ENCODE data around the gene HIVEP3. TPM values are rescaled to one million over a fixed set of nuclear protein-coding genes. Genes with fewer than 3 reads are reported as not detected.

The HIVEP3 gene
- total and polyA plus RNA-seq, 11 donors: 3.2 to 11.9 (median 5.0) TPM

- DNase-seq (peak in 1 of 5 donors; percentile 40), ATAC-seq (peak in 3 of 4 donors; percentile 5 to 23 (median 14))
- Histone ChIP-seq H3K4me1 (peaks cover 0 to 66% (median 17%) of the 10 kb centered on the region in 12 donors), H3K36me3 (no peaks in the 10 kb centered on the region), H3K27ac (peak overlapping the region in 9 of 12 donors; percentile 27 to 77 (median 57)), H3K9me3 (no peaks in the 10 kb centered on the region), H3K4me3 (peak overlapping the region; percentile 44 to 80 (median 64)), H3K27me3 (no peaks in the 10 kb centered on the region)
- TF ChIP-seq POLR2A (IDR thresholded peaks at IDR 0.05) (no peak), CTCF (IDR thresholded peaks at IDR 0.05) (no peak)
- WGBS, 4 donors: 2 to 4% (median 3%) methylated on average over 24 to 44 of the region's 44 CpGs
- intact Hi-C loops (cut with DNase I): loop anchor here in 2 of 10 donors (5.0 to 10.0 kb wide), 3 partner anchors 61 to 373 kb away; no protein-coding TSS in a partner anchor
These were observed 257.2 kb downstream of the HIVEP3 start for GRCh38 chr1:41661428-41662060.

GRCh38 chr1:41660570-41661427 lies 257.9 kb downstream of the HIVEP3 start:
- TF ChIP-seq POLR2A (IDR thresholded peaks at IDR 0.05) (no peak), CTCF (IDR thresholded peaks at IDR 0.05) (no peak)
- no peak overlapping the region for H3K27ac ChIP-seq
- intact Hi-C loops (cut with DNase I): loop anchor here in 2 of 10 donors (5.0 to 10.0 kb wide), 3 partner anchors 62 to 374 kb away; no protein-coding TSS in a partner anchor

GRCh38 chr1:41659903-41660302 lies 258.8 kb downstream of the HIVEP3 start:
- no peak for ATAC-seq
- TF ChIP-seq POLR2A (IDR thresholded peaks at IDR 0.05) (no peak), CTCF (IDR thresholded peaks at IDR 0.05) (no peak)
- no peak for DNase-seq
- Histone ChIP-seq H3K27ac (no peak overlapping the region), H3K36me3 (no peaks in the 10 kb centered on the region), H3K27me3 (no peaks in the 10 kb centered on the region), H3K4me3 (no peak overlapping the region), H3K4me1 (peaks cover 0 to 70% (median 13%) of the 10 kb centered on the region in 12 donors), H3K9me3 (no peaks in the 10 kb centered on the region)
- intact Hi-C loops (cut with DNase I): loop anchor here in 2 of 10 donors (5.0 to 10.0 kb wide), 3 partner anchors 62 to 375 kb away; no protein-coding TSS in a partner anchor
- WGBS, 4 donors: 94 to 98% (median 97%) methylated on average over 5 of the region's 5 CpGs

More at GRCh38 chr1:41660570-41661427, 257.9 kb downstream of the HIVEP3 start:
- DNase-seq (no peak), ATAC-seq (no peak)
- 71 to 80% (median 76%) methylated on average over 5 of the region's 5 CpGs for WGBS, 4 donors
- Histone ChIP-seq H3K9me3 (no peaks in the 10 kb centered on the region), H3K4me3 (peak overlapping the region; percentile 44 to 80 (median 64)), H3K27me3 (no peaks in the 10 kb centered on the region), H3K36me3 (no peaks in the 10 kb centered on the region), H3K4me1 (peaks cover 0 to 73% (median 17%) of the 10 kb centered on the region in 12 donors)

- H3K9me3 ChIP-seq: no peaks in the 10 kb centered on the region
- peaks cover 0 to 66% (median 12%) of the 10 kb centered on the region in 12 donors for H3K4me1 ChIP-seq
- intact Hi-C loops (cut with DNase I): no loop called here
- TF ChIP-seq CTCF (IDR thresholded peaks at IDR 0.05): no peak
- no peak for TF ChIP-seq POLR2A (IDR thresholded peaks at IDR 0.05)
- H3K36me3 ChIP-seq: no peaks in the 10 kb centered on the region
- no peak for ATAC-seq
- H3K4me3 ChIP-seq: no peak overlapping the region
- no peak for DNase-seq
- no peak overlapping the region for H3K27ac ChIP-seq
- no peaks in the 10 kb centered on the region for H3K27me3 ChIP-seq
- WGBS, 4 donors: 94 to 96% (median 94%) methylated on average over 2 of the region's 2 CpGs
These were observed 259.6 kb downstream of the HIVEP3 start for GRCh38 chr1:41659159-41659495.

All from heart left ventricle (tissue), 16 donors.